MCF 10A (cell line): ENCODE results near the gene KLHL35. TPM values are rescaled to one million over a fixed set of nuclear protein-coding genes. Genes with fewer than 3 reads are reported as not detected.
A peak's percentile ranks its signal among the peaks of the same experiment; 100 is the strongest.

Experiments
- BruUV-seq: library from RNA; stranded (reverse); fragments of 400-500 nt; replicated peaks from 2 replicates; lab custom pipeline; 2021; lab: Mats Ljungman, UMichigan
- CTCF ChIA-PET: fragments of 300-600 bp; sonication (Branson Sonifier 250); formaldehyde crosslinking; extraction: SDS; loops from one replicate; lab custom pipeline; 2021; ENCODE audit warnings: antibody characterized with exemption, inconsistent platforms; lab: Yijun Ruan, JAX
- POLR2A ChIA-PET: fragments of 300-600, 350-650 bp; sonication (Branson Sonifier 250); formaldehyde crosslinking; extraction: SDS; loops from one replicate; lab custom pipeline; 2020; ENCODE audit warnings: antibody characterized with exemption, inconsistent platforms; lab: Yijun Ruan, JAX
- DNase-seq: peaks from one replicate; pipeline ENCODE4 v3.0.0-alpha.2; 2018; ENCODE audit not compliant: unreplicated experiment
- H3K27ac Mint-ChIP-seq: one replicate; pipeline ENCODE4 v1.8.0; 2022; ENCODE audit warnings: mild to moderate bottlenecking, low read depth, mixed read lengths; ENCODE audit not compliant: unreplicated experiment
- H3K27me3 Mint-ChIP-seq: one replicate; pipeline ENCODE4 v1.8.0; 2022; ENCODE audit warnings: mixed read lengths; ENCODE audit not compliant: insufficient read depth, unreplicated experiment
- H3K36me3 Mint-ChIP-seq: one replicate; pipeline ENCODE4 v1.8.0; 2022; ENCODE audit warnings: mild to moderate bottlenecking, moderate library complexity, mixed read lengths; ENCODE audit not compliant: insufficient read depth, unreplicated experiment
- H3K4me1 Mint-ChIP-seq: one replicate; pipeline ENCODE4 v1.8.0; 2022; ENCODE audit warnings: mixed read lengths; ENCODE audit not compliant: insufficient read depth, unreplicated experiment
- H3K4me3 Mint-ChIP-seq: one replicate; pipeline ENCODE4 v1.8.0; 2022; ENCODE audit warnings: mild to moderate bottlenecking, moderate library complexity, mixed read lengths; ENCODE audit not compliant: unreplicated experiment
- H3K9me3 Mint-ChIP-seq: one replicate; pipeline ENCODE4 v1.8.0; 2022; ENCODE audit warnings: mixed read lengths; ENCODE audit not compliant: unreplicated experiment
- CTCF ChIP-seq: fragments of 200-600 bp; IDR thresholded peaks from one replicate; pipeline ENCODE4 v1.8.0; 2022; ENCODE audit warnings: antibody characterized with exemption, mild to moderate bottlenecking; ENCODE audit not compliant: unreplicated experiment
- intact Hi-C: fragments of 100-400 bp; cut with micrococcal nuclease; formaldehyde crosslinking; loops from 2 replicates; pipeline ENCODE4 v1.14.1; 2022
- total RNA-seq: library from RNA; stranded (reverse); gene quantifications from 2 replicates; pipeline ENCODE4 v1.2.3, GENCODE V29; 2022

The KLHL35 gene
- total RNA-seq, 1 experiment from 2014 or later: not detected

- ChIA-PET POLR2A (no interaction called here), CTCF (interaction anchor here (0.6 to 2.9 kb wide), 8 partner anchors 11 to 291 kb away, joined by 3 to 11 read pairs (median 4); no protein-coding TSS in a partner anchor)
- peaks cover 16% of the 10 kb centered on the region for H3K36me3 Mint-ChIP-seq
- no peak overlapping the region for H3K27ac Mint-ChIP-seq
- no peak for DNase-seq
- H3K27me3 Mint-ChIP-seq: peaks cover 3% of the 10 kb centered on the region
- TF ChIP-seq CTCF: no peak
- H3K9me3 Mint-ChIP-seq: no peaks in the 10 kb centered on the region
- no peak overlapping the region for H3K4me3 Mint-ChIP-seq
- H3K4me1 Mint-ChIP-seq: peaks cover 3% of the 10 kb centered on the region
- intact Hi-C loops: no loop called here
- BruUV-seq: no TSS peak
Measured at GRCh38 chr11:75425422-75425821, 7.6 kb downstream of the KLHL35 start.

GRCh38 chr11:75424396-75424795 is 8.6 kb downstream of the KLHL35 start:
- no peak for DNase-seq
- CTCF ChIA-PET: interaction anchor here (0.7 to 2.9 kb wide), 4 partner anchors 18 to 108 kb away, joined by 4 to 11 read pairs (median 4); no protein-coding TSS in a partner anchor
- H3K9me3 Mint-ChIP-seq: no peaks in the 10 kb centered on the region
- POLR2A ChIA-PET: interaction anchor here (1.8 kb wide), 1 partner anchor 24 kb away, joined by 5 read pairs; no protein-coding TSS in a partner anchor
- H3K27ac Mint-ChIP-seq: no peak overlapping the region
- peaks cover 6% of the 10 kb centered on the region for H3K4me1 Mint-ChIP-seq
- H3K36me3 Mint-ChIP-seq: peaks cover 18% of the 10 kb centered on the region
- H3K4me3 Mint-ChIP-seq: no peak overlapping the region
- TF ChIP-seq CTCF: no peak
- intact Hi-C loops: no loop called here
- no peaks in the 10 kb centered on the region for H3K27me3 Mint-ChIP-seq
- no TSS peak for BruUV-seq

GRCh38 chr11:75423721-75424120 is 9.3 kb downstream of the KLHL35 start:
- H3K27ac Mint-ChIP-seq: no peak overlapping the region
- H3K9me3 Mint-ChIP-seq: no peaks in the 10 kb centered on the region
- no peaks in the 10 kb centered on the region for H3K27me3 Mint-ChIP-seq
- CTCF ChIA-PET: interaction anchor here (0.6 to 2.9 kb wide), 5 partner anchors 16 to 108 kb away, joined by 3 to 11 read pairs (median 4); no protein-coding TSS in a partner anchor
- no peak overlapping the region for H3K4me3 Mint-ChIP-seq
- no peak for DNase-seq
- no TSS peak for BruUV-seq
- TF ChIP-seq CTCF: no peak
- POLR2A ChIA-PET: interaction anchor here (1.8 kb wide), 1 partner anchor 23 kb away, joined by 5 read pairs; no protein-coding TSS in a partner anchor
- intact Hi-C loops: no loop called here
- H3K36me3 Mint-ChIP-seq: peaks cover 13% of the 10 kb centered on the region
- H3K4me1 Mint-ChIP-seq: peaks cover 6% of the 10 kb centered on the region

GRCh38 chr11:75422248-75423231 is 10.5 kb downstream of the KLHL35 start:
- POLR2A ChIA-PET: interaction anchor here (0.6 to 1.8 kb wide), 2 partner anchors 22 to 139 kb away, joined by 3 to 5 read pairs; partner anchors contain the start of gene SERPINH1
- H3K9me3 Mint-ChIP-seq: no peaks in the 10 kb centered on the region
- no peak for TF ChIP-seq CTCF
- H3K27ac Mint-ChIP-seq: peak overlapping the region; percentile 42
- DNase-seq: no peak
- H3K36me3 Mint-ChIP-seq: peaks cover 13% of the 10 kb centered on the region
- H3K4me3 Mint-ChIP-seq: no peak overlapping the region
- BruUV-seq: no TSS peak
- CTCF ChIA-PET: interaction anchor here (0.6 to 1.8 kb wide), 5 partner anchors 15 to 572 kb away, joined by 3 to 8 read pairs (median 3); no protein-coding TSS in a partner anchor
- H3K4me1 Mint-ChIP-seq: peaks cover 6% of the 10 kb centered on the region
- intact Hi-C loops: no loop called here
- H3K27me3 Mint-ChIP-seq: no peaks in the 10 kb centered on the region
